ENCODE data around the gene GNS.

The GNS gene

DNA sequence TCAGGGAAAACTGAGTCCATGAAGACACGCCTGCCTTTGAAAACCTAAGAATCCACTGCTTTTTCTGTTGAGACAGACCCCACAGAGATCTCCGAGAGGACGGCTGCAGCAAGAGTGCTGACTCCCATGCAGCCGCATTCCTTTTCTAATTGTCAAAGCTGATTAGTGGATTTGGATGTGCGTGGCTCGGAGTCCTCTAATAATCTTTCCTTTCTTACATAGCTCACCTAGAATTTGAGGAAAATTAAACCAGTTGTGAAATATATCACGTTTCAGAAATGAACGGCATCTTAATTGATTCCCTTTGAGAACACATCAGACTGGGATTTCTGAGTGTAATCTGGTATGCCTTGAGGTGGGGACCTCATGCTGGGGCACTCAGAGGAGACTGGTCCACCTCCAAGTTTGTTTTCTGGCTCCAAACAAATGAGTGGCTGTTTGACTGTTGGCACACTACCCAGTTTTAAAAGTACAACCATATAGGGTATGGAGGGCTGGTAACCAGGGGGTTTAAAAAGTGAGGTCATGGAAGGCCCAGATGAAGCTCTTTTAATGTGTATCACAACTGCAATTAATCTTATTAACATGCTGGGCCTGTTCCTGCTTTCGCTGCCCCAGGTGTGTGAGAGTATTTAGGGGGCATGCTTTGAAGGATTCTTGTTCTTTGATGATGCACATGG lies 85.6 kb downstream of the GNS start:
- DNase-seq (ENCODE audit: low read depth), result no peak

DNA sequence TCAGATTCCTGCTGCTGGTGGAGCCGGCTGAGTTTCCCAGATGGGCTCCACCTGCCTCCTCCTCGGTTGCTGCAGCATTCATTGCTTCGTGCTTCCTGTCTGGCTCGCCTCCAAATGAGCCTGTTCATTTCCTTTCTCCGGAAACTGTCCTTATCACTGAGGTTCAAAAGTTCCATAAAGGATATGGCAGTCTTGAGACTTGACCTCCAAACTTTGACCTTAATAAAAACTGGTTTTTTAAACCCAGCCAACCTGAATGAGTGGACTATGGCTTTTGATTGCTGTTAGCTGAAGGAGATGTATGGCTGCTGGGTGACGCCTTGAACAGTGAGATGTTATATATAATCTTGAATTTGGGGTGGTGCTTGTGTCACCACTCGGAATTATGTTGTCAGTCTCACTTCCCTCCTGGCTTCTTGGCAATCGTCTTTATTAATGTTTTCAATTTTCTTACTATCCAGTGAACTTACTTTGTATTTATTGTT lies 86.2 kb downstream of the GNS start:
- DNase-seq (ENCODE audit: low read depth), result no peak

- no peak for DNase-seq (ENCODE audit: low read depth)
Observed at GRCh38 chr12:64671681-64672080, 87.5 kb downstream of the GNS start.

- no peak for DNase-seq (ENCODE audit: low read depth)
Observed at GRCh38 chr12:64670919-64671639, 88.1 kb downstream of the GNS start.

DNA sequence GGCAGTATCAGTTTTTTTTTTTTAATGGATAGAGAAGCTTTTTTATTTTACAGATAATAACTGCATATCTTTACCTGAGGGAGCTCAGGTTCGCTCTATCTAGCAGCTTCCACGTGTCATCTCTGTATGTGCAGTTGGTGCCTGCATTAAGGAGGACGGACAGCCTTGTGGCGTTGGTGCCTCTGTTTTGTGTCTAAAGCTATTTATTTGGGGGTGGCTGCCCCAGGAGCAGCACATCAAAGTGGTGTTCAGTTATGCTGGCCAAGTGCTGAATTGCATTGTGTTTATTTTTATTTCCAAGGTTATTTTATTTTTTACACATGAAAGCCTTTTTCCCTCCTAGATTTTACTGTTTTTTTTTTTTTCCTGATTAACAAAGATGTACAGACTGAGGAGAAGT lies 89.2 kb downstream of the GNS start:
- DNase-seq (ENCODE audit: low read depth), result no peak

DNA sequence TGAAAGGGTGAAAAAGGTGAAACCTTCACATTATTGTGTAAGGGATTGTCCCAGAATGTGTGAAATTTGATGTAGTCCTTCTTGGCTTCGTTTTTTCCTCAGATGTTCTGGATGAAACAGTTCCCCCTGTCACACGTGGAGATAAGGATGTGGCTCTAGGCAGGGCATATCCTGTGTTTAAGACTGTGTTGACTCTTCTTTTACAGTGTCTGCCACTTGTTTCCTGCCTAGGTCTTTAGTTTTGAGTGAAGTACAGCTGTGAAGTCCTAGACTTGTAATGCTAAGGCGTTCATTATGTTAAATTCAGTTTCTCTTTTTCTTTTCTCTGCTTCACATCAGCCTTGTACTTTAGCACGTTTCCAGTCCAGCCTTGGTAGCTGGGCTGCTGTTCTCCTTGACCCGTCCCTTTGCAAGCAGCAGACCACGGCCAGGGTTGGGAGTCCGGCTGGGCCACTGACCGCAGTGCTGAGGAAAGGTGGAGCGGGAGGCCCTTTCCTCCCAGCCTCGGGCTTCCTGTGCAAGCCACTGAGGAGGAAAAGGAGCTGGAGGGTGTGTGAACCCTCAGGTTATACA lies 89.8 kb downstream of the GNS start:
- no peak for DNase-seq (ENCODE audit: low read depth)

GRCh38 chr12:64667793-64668192 lies 91.4 kb downstream of the GNS start:
- DNase-seq (ENCODE audit: low read depth), result no peak

DNA sequence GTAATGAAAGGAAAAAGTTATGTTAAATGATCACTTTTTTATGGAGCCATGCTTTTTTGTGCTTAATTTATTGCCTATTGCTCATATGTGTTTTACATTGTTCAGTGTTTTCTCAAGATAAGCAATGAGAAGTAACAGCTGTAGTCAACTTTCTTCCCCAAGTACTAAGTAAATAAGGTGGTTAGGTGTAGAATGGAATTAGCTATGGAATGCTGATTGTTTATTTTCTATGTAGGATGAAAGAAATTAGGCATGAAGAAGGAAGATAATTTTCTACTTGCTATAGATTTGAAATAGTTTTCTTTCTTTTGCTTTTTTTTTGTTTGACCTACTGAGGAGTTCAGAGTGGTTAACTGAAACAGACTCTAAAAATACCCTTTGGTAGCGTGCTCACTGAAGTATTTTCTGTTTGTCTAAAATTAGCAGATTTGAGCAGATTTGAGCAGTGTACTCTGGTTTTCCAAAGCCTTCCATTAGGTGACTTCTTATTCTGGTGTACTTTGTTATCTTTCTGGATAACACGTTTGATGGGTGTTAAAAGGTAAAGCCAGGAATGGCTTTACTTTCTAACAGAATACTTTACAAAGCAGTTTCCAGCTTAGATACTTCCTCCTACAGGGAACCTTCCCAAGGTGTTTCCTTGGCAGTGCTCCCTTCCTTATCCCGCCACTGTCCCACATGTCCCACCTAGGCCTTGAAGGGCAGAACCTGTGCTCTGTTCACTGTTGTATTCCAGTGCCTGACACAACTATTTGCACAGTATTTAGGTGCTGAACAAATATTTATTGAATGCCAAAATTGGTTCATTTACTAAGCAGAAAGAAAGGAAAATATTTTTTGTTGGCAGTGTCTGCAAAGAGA lies 92.9 kb downstream of the GNS start:
- no peak for DNase-seq (ENCODE audit: low read depth)

GRCh38 chr12:64665514-64665913 lies 93.7 kb downstream of the GNS start:
- DNase-seq (ENCODE audit: low read depth), result no peak

Data from GM04504 (cell line).